ENCODE data around the gene DNASE1L1. TPM values are rescaled to one million over a fixed set of nuclear protein-coding genes. Genes with fewer than 3 reads are reported as not detected.

DNASE1L1 gene
- total and polyA plus RNA-seq, 2 donors (not counting 1 experiment from before 2014, with no cell fraction given): 24.6 to 49.2 TPM

DNA sequence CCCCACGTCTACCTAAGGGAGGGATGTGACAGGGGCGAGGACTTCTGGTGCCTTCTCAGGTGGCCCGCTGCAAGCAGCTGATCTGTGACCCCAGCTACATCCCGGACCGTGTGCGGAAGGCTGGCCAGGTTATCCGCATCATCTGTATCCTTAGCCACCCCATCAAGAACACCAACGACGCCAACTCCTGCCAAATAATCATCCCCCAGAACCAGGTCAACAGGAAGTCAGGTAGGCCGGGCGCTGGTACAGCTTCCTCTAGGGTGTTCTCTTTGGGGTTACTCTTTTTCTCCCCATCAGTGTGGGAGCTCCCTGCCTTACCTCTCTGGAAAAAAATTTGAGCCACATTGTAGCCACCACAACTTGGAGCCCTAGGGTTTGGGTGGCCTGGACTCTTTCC lies 32.5 kb upstream of the DNASE1L1 start:
- no peak overlapping the region for H3K9ac ChIP-seq (ENCODE audit: low read length)
- Mint-ChIP-seq H3K27me3 (no peaks in the 10 kb centered on the region), H3K4me1 (peaks cover 9% of the 10 kb centered on the region), H3K27ac (peak overlapping the region; percentile 20), H3K9me3 (ENCODE audit: insufficient read depth) (no peaks in the 10 kb centered on the region), H3K4me3 (no peak overlapping the region)
- H3K4me1 ChIP-seq (ENCODE audit: control insufficient read depth in 2 of 2, insufficient read depth in 2 of 2, low read length in 2 of 2): peaks cover 16 to 31% of the 10 kb centered on the region in 2 donors
- H3K36me3 ChIP-seq (replicated peaks in 1 of 2; ENCODE audit: control extremely low read depth in 1 of 2, control insufficient read depth in 1 of 2, extremely low read depth in 1 of 2, insufficient read depth in 2 of 2, low read length in 1 of 2): peaks cover 0 to 13% of the 10 kb centered on the region in 2 experiments
- no peak overlapping the region for H2AFZ ChIP-seq (ENCODE audit: insufficient read depth, low read depth, low read length, poor library complexity, severe bottlenecking)
- peaks cover 6% of the 10 kb centered on the region for H4K20me1 ChIP-seq (ENCODE audit: control insufficient read depth, insufficient read depth, low read length, poor library complexity, severe bottlenecking)
- H3K27ac ChIP-seq (ENCODE audit: low read length in 2 of 2): no peak overlapping the region
- TF ChIP-seq EZH2 (IDR thresholded peaks at IDR 0.05; ENCODE audit: borderline replicate concordance, insufficient read depth, low read depth, low read length, poor library complexity, severe bottlenecking): no peak
- TF ChIP-seq, protein P1, sequence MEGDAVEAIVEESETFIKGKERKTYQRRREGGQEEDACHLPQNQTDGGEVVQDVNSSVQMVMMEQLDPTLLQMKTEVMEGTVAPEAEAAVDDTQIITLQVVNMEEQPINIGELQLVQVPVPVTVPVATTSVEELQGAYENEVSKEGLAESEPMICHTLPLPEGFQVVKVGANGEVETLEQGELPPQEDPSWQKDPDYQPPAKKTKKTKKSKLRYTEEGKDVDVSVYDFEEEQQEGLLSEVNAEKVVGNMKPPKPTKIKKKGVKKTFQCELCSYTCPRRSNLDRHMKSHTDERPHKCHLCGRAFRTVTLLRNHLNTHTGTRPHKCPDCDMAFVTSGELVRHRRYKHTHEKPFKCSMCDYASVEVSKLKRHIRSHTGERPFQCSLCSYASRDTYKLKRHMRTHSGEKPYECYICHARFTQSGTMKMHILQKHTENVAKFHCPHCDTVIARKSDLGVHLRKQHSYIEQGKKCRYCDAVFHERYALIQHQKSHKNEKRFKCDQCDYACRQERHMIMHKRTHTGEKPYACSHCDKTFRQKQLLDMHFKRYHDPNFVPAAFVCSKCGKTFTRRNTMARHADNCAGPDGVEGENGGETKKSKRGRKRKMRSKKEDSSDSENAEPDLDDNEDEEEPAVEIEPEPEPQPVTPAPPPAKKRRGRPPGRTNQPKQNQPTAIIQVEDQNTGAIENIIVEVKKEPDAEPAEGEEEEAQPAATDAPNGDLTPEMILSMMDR (IDR thresholded peaks at IDR 0.05): no peak
- POLR2A ChIA-PET: interaction anchor here (0.6 kb wide), 1 partner anchor 69 kb away, joined by 3 read pairs; no protein-coding TSS in a partner anchor
- DNase-seq (no peak), ATAC-seq (ENCODE audit: low read depth) (no peak)
- no peak overlapping the region for H3K4me3 ChIP-seq (ENCODE audit: control extremely low read depth in 1 of 5, extremely low read depth in 1 of 5, insufficient read depth in 1 of 5, low read depth in 2 of 5, low read length in 4 of 5)
- peaks cover 33% of the 10 kb centered on the region for H3K79me2 ChIP-seq (ENCODE audit: control insufficient read depth, insufficient read depth, low read length)
- WGBS (ENCODE audit: insufficient coverage): 100% methylated on average over 1 of the region's 11 CpGs
- CTCF ChIA-PET: no interaction called here
- intact Hi-C loops (cut with micrococcal nuclease): loop anchor here (5.0 kb wide), 1 partner anchor 36 kb away; the partner anchor contains the start of gene LAGE3
- no peak overlapping the region for H3K4me2 ChIP-seq (replicated peaks; ENCODE audit: low read depth, low read length, poor library complexity, severe bottlenecking)
- no peaks in the 10 kb centered on the region for H3K27me3 ChIP-seq (replicated peaks in 1 of 4; ENCODE audit: control extremely low read depth in 1 of 4, control insufficient read depth in 3 of 4, insufficient read depth in 4 of 4, low read length in 3 of 4)
- no peaks in the 10 kb centered on the region for H3K9me3 ChIP-seq (ENCODE audit: control extremely low read depth in 1 of 3, control insufficient read depth in 2 of 3, insufficient read depth in 1 of 3, low read length in 2 of 3)

DNA sequence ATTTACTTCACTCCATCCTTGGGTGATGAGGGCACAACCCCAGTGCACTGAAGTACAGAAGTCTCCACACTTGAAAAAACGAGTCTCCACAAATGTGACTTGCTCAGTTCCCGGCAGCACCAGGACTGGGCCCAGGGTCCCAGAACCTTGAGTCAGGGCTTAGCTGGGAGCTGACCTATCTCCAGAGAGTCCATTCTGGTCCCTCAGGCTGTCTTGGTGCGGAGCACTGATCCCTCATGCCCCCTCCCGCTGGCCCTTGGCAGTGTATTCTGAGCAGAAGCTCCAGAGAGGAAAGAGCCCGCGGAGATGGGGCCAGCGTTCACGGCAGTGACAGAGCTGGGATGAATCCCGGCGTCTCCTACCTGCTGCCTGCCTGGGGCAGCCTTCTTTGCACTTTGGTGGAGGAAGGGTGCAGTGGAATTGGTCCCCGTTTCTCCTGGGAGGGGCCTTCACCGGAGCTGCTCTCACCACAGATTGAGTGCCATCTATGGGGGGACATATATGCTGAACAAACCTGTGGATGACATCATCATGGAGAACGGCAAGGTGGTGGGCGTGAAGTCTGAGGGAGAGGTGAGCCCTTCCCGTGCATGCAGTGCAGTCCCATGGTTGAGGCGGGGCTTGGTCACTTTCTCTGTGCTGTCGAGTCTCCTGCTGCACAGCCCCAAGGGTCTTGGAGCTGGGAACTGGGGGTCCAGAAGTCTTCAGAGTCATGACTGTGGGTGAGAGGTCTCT lies 31.7 kb upstream of the DNASE1L1 start:
- ATAC-seq (ENCODE audit: low read depth) (no peak), DNase-seq (no peak)
- H3K27ac ChIP-seq (ENCODE audit: low read length in 2 of 2): no peak overlapping the region
- Mint-ChIP-seq H3K4me3 (no peak overlapping the region), H3K4me1 (peaks cover 16% of the 10 kb centered on the region), H3K27ac (no peak overlapping the region), H3K9me3 (ENCODE audit: insufficient read depth) (no peaks in the 10 kb centered on the region), H3K27me3 (no peaks in the 10 kb centered on the region)
- no peaks in the 10 kb centered on the region for H3K27me3 ChIP-seq (replicated peaks in 1 of 4; ENCODE audit: control extremely low read depth in 1 of 4, control insufficient read depth in 3 of 4, insufficient read depth in 4 of 4, low read length in 3 of 4)
- H3K36me3 ChIP-seq (replicated peaks in 1 of 2; ENCODE audit: control extremely low read depth in 1 of 2, control insufficient read depth in 1 of 2, extremely low read depth in 1 of 2, insufficient read depth in 2 of 2, low read length in 1 of 2): peaks cover 0 to 13% of the 10 kb centered on the region in 2 experiments
- H3K79me2 ChIP-seq (ENCODE audit: control insufficient read depth, insufficient read depth, low read length): peaks cover 37% of the 10 kb centered on the region
- intact Hi-C loops (cut with micrococcal nuclease): loop anchor here (5.0 kb wide), 1 partner anchor 37 kb away; the partner anchor contains the start of gene LAGE3
- H3K4me3 ChIP-seq (ENCODE audit: control extremely low read depth in 1 of 5, extremely low read depth in 1 of 5, insufficient read depth in 1 of 5, low read depth in 2 of 5, low read length in 4 of 5): no peak overlapping the region
- 93% methylated on average over 8 of the region's 17 CpGs for WGBS (ENCODE audit: insufficient coverage)
- CTCF ChIA-PET: no interaction called here
- POLR2A ChIA-PET: interaction anchor here (0.6 kb wide), 1 partner anchor 68 kb away, joined by 3 read pairs; no protein-coding TSS in a partner anchor
- no peak for TF ChIP-seq EZH2 (IDR thresholded peaks at IDR 0.05; ENCODE audit: borderline replicate concordance, insufficient read depth, low read depth, low read length, poor library complexity, severe bottlenecking)
- TF ChIP-seq, protein P1 (IDR thresholded peaks at IDR 0.05): no peak
- no peaks in the 10 kb centered on the region for H3K9me3 ChIP-seq (ENCODE audit: control extremely low read depth in 1 of 3, control insufficient read depth in 2 of 3, insufficient read depth in 1 of 3, low read length in 2 of 3)
- no peak overlapping the region for H2AFZ ChIP-seq (ENCODE audit: insufficient read depth, low read depth, low read length, poor library complexity, severe bottlenecking)
- H3K4me2 ChIP-seq (replicated peaks; ENCODE audit: low read depth, low read length, poor library complexity, severe bottlenecking): no peak overlapping the region
- peaks cover 6% of the 10 kb centered on the region for H4K20me1 ChIP-seq (ENCODE audit: control insufficient read depth, insufficient read depth, low read length, poor library complexity, severe bottlenecking)
- peaks cover 20 to 37% of the 10 kb centered on the region in 2 donors for H3K4me1 ChIP-seq (ENCODE audit: control insufficient read depth in 2 of 2, insufficient read depth in 2 of 2, low read length in 2 of 2)
- H3K9ac ChIP-seq (ENCODE audit: low read length): no peak overlapping the region

All from B cell (primary cell).